PC-3 (cell line): ENCODE data around the gene EPHA3. TPM values are rescaled to one million over a fixed set of nuclear protein-coding genes. Genes with fewer than 3 reads are reported as not detected.

Experiments used
- ATAC-seq: fragments of 200-7000 bp; cut with Tn5 transposase; 2 replicates; pipeline ENCODE4 v1.9.1; 2020; ENCODE audit warnings: mild to moderate bottlenecking, moderate library complexity
- BruUV-seq: library from RNA; stranded (reverse); fragments of 400-500 nt; replicated peaks from 2 replicates; lab custom pipeline; 2021; lab: Mats Ljungman, UMichigan
- CTCF ChIA-PET: fragments of 300-600 bp; sonication (Branson Sonifier 250); formaldehyde crosslinking; loops from one replicate; lab custom pipeline; 2022; ENCODE audit warnings: antibody characterized with exemption; lab: Charles Lee
- POLR2A ChIA-PET: fragments of 300-600 bp; sonication (Branson Sonifier 250); formaldehyde crosslinking; loops from one replicate; lab custom pipeline; 2022; ENCODE audit warnings: antibody characterized with exemption; ENCODE audit not compliant: unreplicated experiment; lab: Charles Lee
- DNase-seq: peaks from one replicate; pipeline ENCODE4 v3.0.0-alpha.2; 2015
- H2AFZ ChIP-seq: fragments of 300-600 bp; sonication (generic); 2 replicates; pipeline ENCODE4 v1.6.0; 2016; ENCODE audit warnings: antibody characterized with exemption, low read length
- H3F3A ChIP-seq: fragments of 300-600 bp; sonication (generic); one replicate; pipeline ENCODE4 v1.6.0; 2017; ENCODE audit warnings: antibody characterized with exemption, low read length, control low read depth, mild to moderate bottlenecking; ENCODE audit not compliant: unreplicated experiment
- H3K27ac ChIP-seq: fragments of 300-600 bp; sonication (generic); 2 replicates; pipeline ENCODE4 v1.5.1; 2016; ENCODE audit warnings: mild to moderate bottlenecking, low read length
- H3K27me3 ChIP-seq: fragments of 300-600 bp; sonication (generic); 2 replicates; pipeline ENCODE4 v1.6.1; 2016; ENCODE audit warnings: low read length, mixed read lengths
- H3K36me3 ChIP-seq: fragments of 300-600 bp; sonication (generic); 2 replicates; pipeline ENCODE4 v1.6.1; 2016; ENCODE audit warnings: low read depth, mixed run types, low read length, mixed read lengths
- H3K4me1 ChIP-seq: fragments of 300-600 bp; sonication (generic); 2 replicates; pipeline ENCODE4 v1.5.1; 2016; ENCODE audit warnings: low read length; ENCODE audit not compliant: insufficient read depth
- H3K4me2 ChIP-seq: fragments of 300-600 bp; sonication (generic); 2 replicates; pipeline ENCODE4 v1.6.0; 2016; ENCODE audit warnings: low read length
- H3K4me3 ChIP-seq: fragments of 300-600 bp; sonication (generic); 2 replicates; pipeline ENCODE4 v1.5.1; 2016; ENCODE audit warnings: mild to moderate bottlenecking, low read length, mixed read lengths
- H3K79me2 ChIP-seq: fragments of 300-600 bp; sonication (generic); 2 replicates; pipeline ENCODE4 v1.6.1; 2017; ENCODE audit warnings: low read length, mixed read lengths
- H3K9ac ChIP-seq: fragments of 300-600 bp; sonication (generic); 2 replicates; pipeline ENCODE4 v1.6.0; 2016; ENCODE audit warnings: mild to moderate bottlenecking, low read length
- H3K9me2 ChIP-seq: fragments of 300-600 bp; sonication (generic); replicated peaks from 2 replicates; pipeline ENCODE4 v1.6.1; 2016; ENCODE audit warnings: mixed run types, low read length, mixed read lengths
- H3K9me3 ChIP-seq: fragments of 300-600 bp; sonication (generic); 2 replicates; pipeline ENCODE4 v1.6.1; 2016; ENCODE audit warnings: low read length, mixed read lengths
- H4K20me1 ChIP-seq: fragments of 300-600 bp; sonication (generic); 2 replicates; pipeline ENCODE4 v1.6.1; 2016; ENCODE audit warnings: low read length, mixed read lengths
- EZH2 ChIP-seq: fragments of 300-600 bp; sonication (generic); IDR thresholded peaks from one replicate; pipeline ENCODE4 v1.6.1; 2017; ENCODE audit warnings: antibody characterized with exemption, mild to moderate bottlenecking, low read length; ENCODE audit not compliant: unreplicated experiment
- EZH2phosphoT487 ChIP-seq: fragments of 300-600 bp; sonication (generic); IDR thresholded peaks from 2 replicates; pipeline ENCODE4 v1.6.1; 2018; ENCODE audit warnings: mild to moderate bottlenecking, antibody characterized with exemption, low read length, borderline replicate concordance
- intact Hi-C: fragments of 100-400 bp; cut with micrococcal nuclease; formaldehyde crosslinking; loops from 2 replicates; pipeline ENCODE4 v1.9.0; 2023
- total RNA-seq: library from RNA; depleted of rRNA; stranded (reverse); fragments of >200 nt; gene quantifications from 2 replicates; pipeline ENCODE4 v1.2.3, GENCODE V29; 2014
- TF ChIP-seq, protein P1 (sequence below): fragments of 300-600 bp; sonication (generic); conservative IDR thresholded peaks from 2 replicates; pipeline ENCODE4 v1.5.1; 2017; ENCODE audit warnings: antibody characterized with exemption, low read depth, mild to moderate bottlenecking, low read length

EPHA3 gene
- total RNA-seq, 1 experiment from 2014 or later: 0.33 TPM

DNA sequence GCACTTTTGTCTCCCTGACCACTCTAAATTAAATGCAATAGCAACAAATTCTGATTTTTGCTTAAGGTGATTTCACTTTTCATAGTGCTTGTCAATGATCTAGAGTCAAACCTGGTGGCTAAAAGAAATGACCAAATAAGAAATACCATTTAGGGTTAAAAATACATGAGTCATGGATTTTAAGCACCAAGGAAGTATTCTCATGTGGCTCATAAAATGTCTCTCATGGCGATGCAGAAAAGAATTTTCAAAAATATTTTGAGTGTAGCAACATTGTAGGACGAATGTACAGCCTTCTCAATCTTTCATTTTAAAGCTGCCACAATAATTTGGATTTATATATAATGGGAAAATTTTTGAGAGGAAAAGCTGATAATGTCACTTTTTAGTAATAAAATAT, 193.6 kb downstream of the EPHA3 start:
- CTCF ChIA-PET: no interaction called here

DNA sequence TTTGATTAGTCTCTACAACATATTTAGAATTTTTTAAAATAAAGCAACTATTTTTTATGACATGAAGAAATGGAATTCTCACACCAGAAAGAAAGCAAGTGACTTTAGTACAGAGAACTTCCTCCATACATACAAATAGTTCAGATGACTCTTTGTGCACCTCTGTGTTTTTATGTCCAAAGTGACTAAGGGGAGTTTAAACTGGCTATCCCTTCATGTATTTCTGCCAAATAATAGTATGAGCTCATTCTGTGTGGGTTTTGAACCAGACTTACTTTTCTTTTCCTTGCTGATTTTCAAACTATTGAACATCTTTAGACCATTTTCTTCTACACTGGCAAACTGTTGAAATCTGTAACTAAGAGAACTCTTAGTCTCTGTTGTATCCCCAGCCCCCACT, 196.3 kb downstream of the EPHA3 start:
- no peaks in the 10 kb centered on the region for H4K20me1 ChIP-seq
- no peaks in the 10 kb centered on the region for H3F3A ChIP-seq
- no peaks in the 10 kb centered on the region for H3K36me3 ChIP-seq
- H3K9me3 ChIP-seq: no peaks in the 10 kb centered on the region
- no peak overlapping the region for H3K27ac ChIP-seq
- no peak overlapping the region for H3K4me3 ChIP-seq
- POLR2A ChIA-PET: no interaction called here
- CTCF ChIA-PET: no interaction called here
- H3K9me2 ChIP-seq: no peaks in the 10 kb centered on the region
- ATAC-seq (no peak), DNase-seq (peak; percentile 16)
- H3K79me2 ChIP-seq: no peaks in the 10 kb centered on the region
- H3K4me2 ChIP-seq: no peak overlapping the region
- H3K9ac ChIP-seq: no peak overlapping the region
- H3K4me1 ChIP-seq: no peaks in the 10 kb centered on the region
- TF ChIP-seq, protein P1, sequence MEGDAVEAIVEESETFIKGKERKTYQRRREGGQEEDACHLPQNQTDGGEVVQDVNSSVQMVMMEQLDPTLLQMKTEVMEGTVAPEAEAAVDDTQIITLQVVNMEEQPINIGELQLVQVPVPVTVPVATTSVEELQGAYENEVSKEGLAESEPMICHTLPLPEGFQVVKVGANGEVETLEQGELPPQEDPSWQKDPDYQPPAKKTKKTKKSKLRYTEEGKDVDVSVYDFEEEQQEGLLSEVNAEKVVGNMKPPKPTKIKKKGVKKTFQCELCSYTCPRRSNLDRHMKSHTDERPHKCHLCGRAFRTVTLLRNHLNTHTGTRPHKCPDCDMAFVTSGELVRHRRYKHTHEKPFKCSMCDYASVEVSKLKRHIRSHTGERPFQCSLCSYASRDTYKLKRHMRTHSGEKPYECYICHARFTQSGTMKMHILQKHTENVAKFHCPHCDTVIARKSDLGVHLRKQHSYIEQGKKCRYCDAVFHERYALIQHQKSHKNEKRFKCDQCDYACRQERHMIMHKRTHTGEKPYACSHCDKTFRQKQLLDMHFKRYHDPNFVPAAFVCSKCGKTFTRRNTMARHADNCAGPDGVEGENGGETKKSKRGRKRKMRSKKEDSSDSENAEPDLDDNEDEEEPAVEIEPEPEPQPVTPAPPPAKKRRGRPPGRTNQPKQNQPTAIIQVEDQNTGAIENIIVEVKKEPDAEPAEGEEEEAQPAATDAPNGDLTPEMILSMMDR: no peak
- no peak for TF ChIP-seq EZH2
- TF ChIP-seq EZH2phosphoT487: no peak
- H3K27me3 ChIP-seq: no peaks in the 10 kb centered on the region
- intact Hi-C loops: no loop called here
- BruUV-seq: no TSS peak
- 0 out of 2 replicates have a peak overlapping the region, but pooled peaks have one; percentile 43 for H2AFZ ChIP-seq

More for the DNA sequence above, 193.6 kb downstream of the EPHA3 start:
- H3F3A ChIP-seq: no peaks in the 10 kb centered on the region
- no peak overlapping the region for H2AFZ ChIP-seq
- no peak for ATAC-seq
- no TSS peak for BruUV-seq
- no peaks in the 10 kb centered on the region for H3K27me3 ChIP-seq
- peak; percentile 28 for DNase-seq
- H3K27ac ChIP-seq: no peak overlapping the region
- H3K9ac ChIP-seq: no peak overlapping the region
- TF ChIP-seq EZH2phosphoT487 (no peak), EZH2 (no peak)
- no peaks in the 10 kb centered on the region for H3K9me3 ChIP-seq
- H3K4me2 ChIP-seq: peak overlapping the region; percentile 7; the same call in 1 of the 2 replicates
- H3K79me2 ChIP-seq: no peaks in the 10 kb centered on the region
- H3K4me3 ChIP-seq: no peak overlapping the region
- no peaks in the 10 kb centered on the region for H3K4me1 ChIP-seq
- no peaks in the 10 kb centered on the region for H3K9me2 ChIP-seq
- H4K20me1 ChIP-seq: no peaks in the 10 kb centered on the region
- POLR2A ChIA-PET: no interaction called here
- intact Hi-C loops: no loop called here
- H3K36me3 ChIP-seq: no peaks in the 10 kb centered on the region

DNA sequence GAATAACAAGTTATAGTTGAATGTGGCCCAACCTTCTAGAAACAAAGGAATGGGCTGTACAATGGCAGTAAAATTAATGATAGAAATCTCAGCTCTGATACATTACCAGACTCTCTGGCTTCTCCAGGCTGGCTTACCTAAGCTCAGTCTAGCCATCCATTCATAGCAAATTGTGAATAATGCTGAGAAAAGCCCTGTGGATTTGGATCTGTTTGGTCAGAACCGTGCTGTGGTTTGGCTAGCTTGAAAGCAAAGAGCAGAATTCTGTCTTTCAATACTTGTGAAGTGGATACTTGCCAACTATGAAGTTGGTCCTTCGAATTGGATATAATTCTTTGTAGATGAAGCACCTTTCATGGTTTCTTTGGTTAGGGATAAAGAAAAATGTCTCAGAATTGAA, 199.1 kb downstream of the EPHA3 start:
- no peak overlapping the region for H3K27ac ChIP-seq
- CTCF ChIA-PET: no interaction called here
- TF ChIP-seq, protein P1: no peak
- no peak for TF ChIP-seq EZH2
- no peaks in the 10 kb centered on the region for H3F3A ChIP-seq
- ATAC-seq (no peak), DNase-seq (no peak)
- H3K4me1 ChIP-seq: peaks cover 3% of the 10 kb centered on the region; the same call in 1 of the 2 replicates
- no peaks in the 10 kb centered on the region for H3K9me3 ChIP-seq
- H3K79me2 ChIP-seq: no peaks in the 10 kb centered on the region
- no peaks in the 10 kb centered on the region for H3K9me2 ChIP-seq
- no peak overlapping the region for H2AFZ ChIP-seq
- H3K9ac ChIP-seq: no peak overlapping the region
- no TSS peak for BruUV-seq
- POLR2A ChIA-PET: no interaction called here
- no peaks in the 10 kb centered on the region for H4K20me1 ChIP-seq
- no peaks in the 10 kb centered on the region for H3K36me3 ChIP-seq
- no peak overlapping the region for H3K4me2 ChIP-seq
- H3K27me3 ChIP-seq: no peaks in the 10 kb centered on the region
- intact Hi-C loops: no loop called here
- H3K4me3 ChIP-seq: no peak overlapping the region
